GM12801 (cell line): ENCODE measurements around the gene CSGALNACT2.

Experiments used
- TF ChIP-seq, protein P1 (sequence below): IDR thresholded peaks from one replicate; pipeline ENCODE4 v1.5.1; 2011; ENCODE audit warnings: control low read depth; ENCODE audit not compliant: insufficient read length; ENCODE audit errors: extremely low read depth

Gene CSGALNACT2

DNA sequence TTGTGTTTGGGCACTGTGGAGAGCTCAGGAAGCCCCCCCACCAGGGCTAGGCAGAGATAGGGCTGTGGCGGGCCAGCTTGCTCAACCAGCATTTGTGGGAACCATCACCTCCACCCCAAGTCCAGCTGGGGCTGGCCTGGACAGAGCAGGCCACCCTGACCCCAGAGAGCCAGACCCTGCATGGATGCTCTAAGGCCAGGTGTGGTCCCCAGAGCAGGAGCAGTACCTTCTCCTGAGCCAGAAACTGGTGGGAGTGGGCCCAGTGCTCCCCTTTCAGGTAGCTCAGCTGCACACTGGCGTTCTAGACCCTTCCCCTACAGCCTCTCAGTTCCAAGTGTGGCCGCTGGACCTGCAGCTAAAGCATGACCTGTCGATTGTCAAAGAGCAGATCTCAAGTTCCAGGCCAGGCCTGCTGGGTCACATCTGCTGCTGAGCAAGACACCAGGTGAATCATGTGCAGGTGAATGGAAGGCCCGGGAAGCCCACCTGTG, 71.5 kb downstream of the CSGALNACT2 start:
- TF ChIP-seq, protein P1, sequence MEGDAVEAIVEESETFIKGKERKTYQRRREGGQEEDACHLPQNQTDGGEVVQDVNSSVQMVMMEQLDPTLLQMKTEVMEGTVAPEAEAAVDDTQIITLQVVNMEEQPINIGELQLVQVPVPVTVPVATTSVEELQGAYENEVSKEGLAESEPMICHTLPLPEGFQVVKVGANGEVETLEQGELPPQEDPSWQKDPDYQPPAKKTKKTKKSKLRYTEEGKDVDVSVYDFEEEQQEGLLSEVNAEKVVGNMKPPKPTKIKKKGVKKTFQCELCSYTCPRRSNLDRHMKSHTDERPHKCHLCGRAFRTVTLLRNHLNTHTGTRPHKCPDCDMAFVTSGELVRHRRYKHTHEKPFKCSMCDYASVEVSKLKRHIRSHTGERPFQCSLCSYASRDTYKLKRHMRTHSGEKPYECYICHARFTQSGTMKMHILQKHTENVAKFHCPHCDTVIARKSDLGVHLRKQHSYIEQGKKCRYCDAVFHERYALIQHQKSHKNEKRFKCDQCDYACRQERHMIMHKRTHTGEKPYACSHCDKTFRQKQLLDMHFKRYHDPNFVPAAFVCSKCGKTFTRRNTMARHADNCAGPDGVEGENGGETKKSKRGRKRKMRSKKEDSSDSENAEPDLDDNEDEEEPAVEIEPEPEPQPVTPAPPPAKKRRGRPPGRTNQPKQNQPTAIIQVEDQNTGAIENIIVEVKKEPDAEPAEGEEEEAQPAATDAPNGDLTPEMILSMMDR: no peak

DNA sequence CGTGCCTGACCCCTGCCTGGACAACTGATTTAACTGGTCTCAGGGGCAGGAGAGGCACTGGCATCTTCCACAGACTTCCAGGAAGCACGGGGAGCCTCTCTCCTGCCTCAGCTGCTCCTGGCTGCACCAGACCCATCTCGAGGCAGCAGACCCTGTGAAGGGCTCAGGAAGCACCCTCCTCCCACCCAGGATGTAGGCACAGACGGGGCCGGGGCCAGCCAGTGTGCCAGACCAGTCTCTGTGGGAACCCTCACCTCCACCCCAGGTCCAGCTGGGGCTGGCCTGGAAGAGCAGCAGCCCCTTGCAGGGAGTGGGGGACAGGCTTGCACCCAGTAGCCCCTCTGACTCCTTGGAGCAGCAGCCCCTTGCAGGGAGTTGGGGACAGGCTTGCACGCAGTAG, 72.3 kb downstream of the CSGALNACT2 start:
- TF ChIP-seq, protein P1: no peak

DNA sequence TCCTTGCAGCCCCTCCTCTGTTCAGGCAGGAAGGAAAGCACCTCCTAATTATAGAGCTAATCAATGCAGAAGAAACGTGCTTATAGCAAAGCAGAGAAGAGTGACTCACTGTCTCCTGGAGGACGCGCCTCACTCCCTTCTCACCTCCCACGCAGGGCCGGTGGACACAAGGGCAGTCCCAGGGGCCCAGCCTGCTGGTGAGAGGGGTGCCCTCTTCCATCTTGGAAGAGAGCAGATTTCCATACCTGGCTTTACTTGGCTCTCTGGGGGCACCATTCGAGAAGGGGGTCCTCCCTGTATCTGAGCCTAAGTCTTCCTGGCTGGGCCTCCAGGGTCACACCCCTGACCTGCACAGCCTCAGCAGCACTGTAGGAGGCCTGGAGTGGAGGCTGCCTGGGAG, 72.8 kb downstream of the CSGALNACT2 start:
- TF ChIP-seq, protein P1: no peak

DNA sequence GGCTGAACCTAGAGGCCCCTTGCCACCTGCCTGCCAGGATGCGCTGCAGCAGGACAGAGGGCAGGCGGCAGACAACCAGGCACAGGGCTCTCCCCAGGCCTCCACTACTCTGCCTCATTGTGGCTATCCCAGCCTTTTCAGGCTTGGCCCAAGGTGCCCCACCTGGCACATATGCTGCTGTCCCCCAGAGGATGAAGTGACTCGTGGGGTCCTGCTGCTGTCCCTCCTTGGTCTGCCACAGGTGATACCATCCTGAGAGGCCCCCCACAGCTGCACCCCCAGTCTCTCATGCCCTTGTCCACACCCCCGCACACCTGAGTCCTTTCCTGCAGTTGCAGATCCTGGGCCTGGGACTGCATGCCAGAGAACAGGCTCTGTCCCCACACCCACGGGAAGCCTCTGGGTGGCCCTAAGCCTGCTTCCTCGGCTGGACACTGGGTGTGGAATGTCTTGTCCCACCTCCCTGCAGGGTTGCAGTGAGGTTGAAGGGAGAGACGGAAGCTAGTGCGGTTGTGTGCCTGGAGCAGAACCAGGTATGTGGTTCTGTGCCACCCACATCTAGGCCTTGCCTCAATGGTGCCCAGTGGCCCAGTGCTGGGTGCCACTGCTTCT, 73.3 kb downstream of the CSGALNACT2 start:
- TF ChIP-seq, protein P1: no peak

DNA sequence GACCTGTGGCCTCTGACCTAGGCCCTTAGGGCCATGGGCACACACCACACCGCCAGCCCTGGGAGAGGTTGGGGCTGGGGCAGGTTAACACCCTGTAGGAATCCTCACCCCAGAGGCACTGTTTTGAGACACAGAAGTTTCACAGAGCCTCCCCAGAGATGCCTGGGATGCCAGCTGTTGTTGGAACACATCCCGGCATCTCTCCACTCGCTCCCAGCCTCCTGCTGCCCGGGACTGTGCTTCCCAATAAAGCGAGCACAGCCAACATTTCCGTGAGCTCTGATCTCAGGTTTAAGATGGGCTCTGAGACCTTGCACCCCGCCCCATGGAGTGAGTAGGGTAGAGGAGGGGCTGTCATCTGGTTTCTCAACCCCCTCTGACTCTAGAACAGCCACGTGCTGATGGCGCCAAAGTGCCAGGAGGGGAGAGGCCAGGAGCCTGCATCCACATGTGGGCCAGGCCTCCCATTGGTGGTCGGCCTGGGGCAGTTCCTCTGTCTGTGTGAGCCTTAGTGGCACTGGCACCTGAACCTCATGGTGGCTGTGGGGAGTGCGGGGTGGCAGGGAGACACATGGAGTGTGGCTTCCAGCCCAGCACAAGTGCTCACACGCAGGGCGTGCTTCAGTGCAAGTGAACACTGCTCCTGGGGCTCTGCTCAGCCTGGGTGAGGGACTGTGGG, 73.9 kb downstream of the CSGALNACT2 start:
- TF ChIP-seq, protein P1: no peak

DNA sequence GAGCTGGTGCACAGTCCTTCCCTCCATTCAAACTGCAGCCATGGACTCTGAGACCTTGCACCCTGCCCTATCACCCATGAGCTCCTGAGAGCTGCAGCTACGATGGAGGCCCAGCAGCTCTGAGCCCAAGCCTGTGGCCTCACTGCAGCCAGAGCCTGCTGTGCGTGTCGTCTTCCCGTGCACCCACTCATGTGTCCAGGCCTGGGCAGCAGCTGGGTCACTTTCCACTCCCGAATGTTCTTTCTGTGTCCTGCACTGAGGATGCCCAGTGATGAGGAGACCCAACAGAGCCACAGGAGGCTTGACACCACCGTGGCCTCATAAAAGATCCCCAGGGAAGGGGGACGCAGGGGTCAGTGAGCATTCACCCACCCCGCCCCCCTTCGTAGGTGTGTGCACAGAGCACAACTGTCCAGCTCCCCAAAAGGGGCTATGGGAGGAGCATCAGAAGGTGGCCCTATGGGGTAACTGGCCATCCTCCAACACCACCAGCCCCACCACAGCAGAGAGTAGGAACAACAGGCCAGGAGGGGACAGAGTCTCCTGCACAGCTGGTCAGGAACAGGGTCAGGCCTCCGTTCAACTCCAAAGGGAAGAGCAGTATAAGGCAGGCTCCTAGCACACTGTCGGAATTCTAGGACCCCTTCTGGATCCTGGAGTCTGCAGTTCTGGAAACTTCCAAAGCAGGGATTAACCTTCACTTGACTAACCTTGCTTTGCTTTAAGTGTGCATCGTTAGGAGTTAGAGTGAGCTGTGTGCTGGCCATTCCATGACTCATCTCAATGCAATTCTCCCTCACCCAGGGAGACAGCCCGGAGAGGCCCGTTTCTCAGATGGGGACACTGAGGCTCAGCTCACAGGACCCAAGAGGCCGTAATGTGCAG, 76.1 kb downstream of the CSGALNACT2 start:
- TF ChIP-seq, protein P1: no peak

DNA sequence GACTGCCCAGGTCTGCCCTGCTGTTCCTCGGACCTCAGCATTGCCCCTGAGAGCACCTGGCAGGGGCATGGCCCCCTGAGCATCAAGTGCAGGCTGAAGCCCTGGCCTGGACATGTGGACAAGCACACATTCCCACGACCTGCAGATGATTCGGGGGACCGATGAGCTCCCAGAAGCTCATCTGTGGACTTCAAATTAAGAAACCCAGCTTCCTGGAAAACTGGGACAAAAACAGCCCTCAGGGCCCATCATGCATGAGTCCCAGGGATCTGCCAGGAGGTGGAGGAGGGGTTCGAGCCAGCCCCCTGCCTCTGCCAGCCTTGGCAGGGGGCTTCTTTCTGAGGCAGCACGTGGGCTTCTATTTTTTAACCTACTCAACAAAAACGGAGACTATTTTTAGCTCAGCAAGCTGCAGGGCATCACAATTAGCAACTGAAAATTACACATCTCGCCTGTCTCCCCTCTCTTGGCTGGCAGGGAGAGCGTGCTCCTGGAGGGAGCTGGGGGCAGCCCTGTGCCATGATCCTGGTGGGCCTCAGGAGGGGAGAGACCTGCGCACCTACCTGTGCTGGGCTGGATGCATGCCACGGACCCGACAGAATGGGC, 76.8 kb downstream of the CSGALNACT2 start:
- TF ChIP-seq, protein P1: no peak
